H1 (cell line): ENCODE results near the gene DNAJC16. TPM values are rescaled to one million over a fixed set of nuclear protein-coding genes. Genes with fewer than 3 reads are reported as not detected.

Experiments used
- ASH2L ChIP-seq: fragments of 200-600, 300-600 bp; sonication (generic); IDR thresholded peaks from one replicate; pipeline ENCODE4 v1.7.1; 2017; ENCODE audit warnings: low read length
- CHD7 ChIP-seq: fragments of 300-600 bp; sonication (generic); IDR thresholded peaks from 2 replicates; pipeline ENCODE4 v1.7.1; 2012; ENCODE audit warnings: low read length, moderate library complexity, mild to moderate bottlenecking, inconsistent platforms; ENCODE audit not compliant: insufficient replicate concordance
- CTCF ChIP-seq, 3 experiments: IDR thresholded peaks; 1 replicate in 2 of 3; 2 replicates in 1 of 3; pipeline versions ENCODE4 v1.5.1 to v1.6.1; 2011; ENCODE audit warnings: low read length in 3 of 3, mild to moderate bottlenecking in 3 of 3, inconsistent platforms in 2 of 3, low read depth in 1 of 3, moderate library complexity in 1 of 3; ENCODE audit not compliant: insufficient read depth in 1 of 3; ENCODE audit errors: control extremely low read depth in 1 of 3
- RFX5 ChIP-seq: IDR thresholded peaks from 2 replicates; pipeline ENCODE4 v1.6.1; 2011; ENCODE audit warnings: low read depth, low read length, improper control_type of control experiment, borderline replicate concordance
- RXRA ChIP-seq: IDR thresholded peaks from 2 replicates; pipeline ENCODE4 v1.6.1; 2011; ENCODE audit warnings: low read depth, mild to moderate bottlenecking, low read length, moderate library complexity; ENCODE audit not compliant: insufficient read depth
- SIX5 ChIP-seq: IDR thresholded peaks from 2 replicates; pipeline ENCODE4 v1.6.1; 2011; ENCODE audit warnings: mild to moderate bottlenecking, low read depth, low read length
- YY1 ChIP-seq: IDR thresholded peaks from 2 replicates; pipeline ENCODE4 v1.6.1; 2011; ENCODE audit warnings: low read depth, mild to moderate bottlenecking, low read length
- polyA plus RNA-seq, 7 experiments: library from polyadenylated mRNA; depleted of rRNA in 3 of 7; stranded (reverse) in 5 of 7; unstranded in 2 of 7; fragments of >200 nt in 5 of 7; fragments of 200-250 nt in 2 of 7; gene quantifications; 1 replicate in 5 of 7; 2 replicates in 1 of 7; 4 replicates in 1 of 7; pipeline versions ENCODE4 v1.2.1 to v1.2.3, GENCODE V29; 2011 to 2013; ENCODE audit warnings: missing spikeins in 2 of 7, mixed read lengths in 2 of 7
- total RNA-seq: library from RNA; stranded (reverse); fragmentation: NEBNext Ultra II Directional; extraction: Animal tissue kit (Norgen Biotek cat#: 25700); gene quantifications from 2 replicates; pipeline ENCODE4 v1.2.1, GENCODE V29; 2021

The DNAJC16 gene
- total and polyA plus RNA-seq, 2 of the 8 experiments (the other 6 are each of a cell fraction or from before 2014, with no cell fraction given) = 7.9 to 23.3 TPM

GRCh38 chr1:15617173-15618076 lies 90.8 kb downstream of the DNAJC16 start, which contains the start of gene DDI2 (continued):
- no peak for TF ChIP-seq CHD7
- TF ChIP-seq YY1 = no peak
- no peak for TF ChIP-seq RXRA
- TF ChIP-seq RFX5 = no peak
- TF ChIP-seq CTCF (IDR thresholded peaks at IDR 0.05; ENCODE audit: control extremely low read depth in 1 of 3, insufficient read depth in 1 of 3, low read depth in 1 of 3, low read length in 3 of 3) = no peak
- no peak for TF ChIP-seq SIX5
- no peak for TF ChIP-seq ASH2L
